T-cell (primary cell): ENCODE results near the gene C20orf173. TPM values are rescaled to one million over a fixed set of nuclear protein-coding genes. Genes with fewer than 3 reads are reported as not detected.

Experiments used
- ATAC-seq, 4 experiments: fragments of 200-7000 bp in 3 of 4; fragments of 150-1000 bp in 1 of 4; cut with Tn5 transposase; replicated peaks in 1 of 4; 1 replicate in 3 of 4; 2 replicates in 1 of 4; pipeline ENCODE4 v1.10.0; 2021; ENCODE audit warnings: moderate library complexity in 3 of 4, mild to moderate bottlenecking in 2 of 4, moderate number of reproducible peaks in 1 of 4
- CTCF ChIA-PET, 2 donors: fragments of 300-600 bp; sonication (Branson Sonifier 250); formaldehyde crosslinking; loops; one replicate each; lab custom pipeline; 2022; ENCODE audit warnings: antibody characterized with exemption in 2 of 2; lab: Charles Lee
- POLR2A ChIA-PET, 2 donors: fragments of 300-600 bp; sonication (Branson Sonifier 250); formaldehyde crosslinking; loops; one replicate each; lab custom pipeline; 2022; ENCODE audit warnings: antibody characterized with exemption in 2 of 2; lab: Charles Lee
- DNase-seq, 35 experiments: peaks; one replicate each; pipeline versions ENCODE4 v3.0.0 to v3.0.0-alpha.2; 2013 to 2023
- H3K27ac ChIP-seq: one replicate; pipeline ENCODE4 v1.5.1; 2013; ENCODE audit warnings: low read length
- H3K27me3 ChIP-seq, 2 experiments: replicated peaks in 1 of 2; 1 replicate in 1 of 2; 2 replicates in 1 of 2; pipeline versions ENCODE4 v1.6.1 to v1.7.0; 2013; ENCODE audit warnings: low read length in 1 of 2, mixed read lengths in 1 of 2; ENCODE audit not compliant: control insufficient read depth in 2 of 2, insufficient read depth in 2 of 2; ENCODE audit errors: extremely low read depth in 1 of 2
- H3K36me3 ChIP-seq, 2 donors: 1 replicate in 1 of 2; 2 replicates in 1 of 2; pipeline versions ENCODE4 v1.6.1 to v1.7.0; 2013; ENCODE audit warnings: low read length in 1 of 2; ENCODE audit not compliant: control insufficient read depth in 2 of 2, insufficient read depth in 1 of 2; ENCODE audit errors: extremely low read depth in 1 of 2
- H3K4me1 ChIP-seq, 2 experiments: 1 replicate in 1 of 2; 2 replicates in 1 of 2; pipeline versions ENCODE4 v1.6.1 to v1.7.0; 2013; ENCODE audit warnings: low read length in 2 of 2, mixed read lengths in 1 of 2; ENCODE audit not compliant: insufficient read depth in 2 of 2, control insufficient read depth in 1 of 2; ENCODE audit errors: extremely low read depth in 1 of 2
- H3K4me3 ChIP-seq, 2 donors: 1 replicate in 1 of 2; 2 replicates in 1 of 2; pipeline versions ENCODE4 v1.5.1 to v1.7.0; 2013; ENCODE audit warnings: mild to moderate bottlenecking in 2 of 2, low read length in 1 of 2, moderate library complexity in 1 of 2; ENCODE audit not compliant: control insufficient read depth in 1 of 2; ENCODE audit errors: extremely low read depth in 1 of 2
- H3K9me3 ChIP-seq: 2 replicates; pipeline ENCODE4 v1.7.0; 2013
- H3K27ac Mint-ChIP-seq, 2 donors: one replicate each; pipeline ENCODE4 v1.8.0; 2020 to 2021; ENCODE audit warnings: mild to moderate bottlenecking in 2 of 2, mixed read lengths in 2 of 2
- H3K27me3 Mint-ChIP-seq, 2 donors: one replicate each; pipeline ENCODE4 v1.8.0; 2021 to 2022; ENCODE audit warnings: mixed read lengths in 2 of 2
- H3K36me3 Mint-ChIP-seq: one replicate; pipeline ENCODE4 v1.8.0; 2021; ENCODE audit warnings: mixed read lengths
- H3K4me1 Mint-ChIP-seq, 3 donors: one replicate each; pipeline ENCODE4 v1.8.0; 2020 to 2022; ENCODE audit warnings: mixed read lengths in 3 of 3, mild to moderate bottlenecking in 1 of 3
- H3K4me3 Mint-ChIP-seq, 3 donors: one replicate each; pipeline ENCODE4 v1.8.0; 2020 to 2022; ENCODE audit warnings: mild to moderate bottlenecking in 3 of 3, mixed read lengths in 3 of 3, moderate library complexity in 3 of 3
- H3K9me3 Mint-ChIP-seq, 3 donors: one replicate each; pipeline ENCODE4 v1.8.0; 2020 to 2022; ENCODE audit warnings: mixed read lengths in 3 of 3
- WGBS: methylation state at CpG from one replicate; pipeline ENCODE4 v1.1.5; 2013; ENCODE audit warnings: missing lambda C conversion rate; ENCODE audit not compliant: insufficient coverage; 5-methylcytosine and 5-hydroxymethylcytosine counted together
- total RNA-seq, 35 experiments: library from RNA in 6 of 35; stranded (reverse) in 6 of 35; fragments of 120-200 nt in 1 of 35; gene quantifications; one replicate each; pipeline versions ENCODE4 v1.2.1 to v1.2.4 and lab custom pipeline; 2013 to 2026

Gene C20orf173
- total RNA-seq, 5 donors from 2014 or later (not counting 1 experiment from before 2014, with no cell fraction given): not detected

- ATAC-seq (no peak), DNase-seq (no peak)
- H3K4me3 ChIP-seq: no peak overlapping the region
- ChIA-PET POLR2A (no interaction called here), CTCF (interaction anchor here in 1 of 2 donors (0.6 kb wide), 1 partner anchor 355 kb away, joined by 3 read pairs; no protein-coding TSS in a partner anchor)
- Mint-ChIP-seq H3K27ac (peak overlapping the region in 1 of 2 donors; percentile 39), H3K4me1 (peaks cover 24 to 34% (median 29%) of the 10 kb centered on the region in 3 donors), H3K4me3 (no peak overlapping the region), H3K27me3 (no peaks in the 10 kb centered on the region), H3K36me3 (peaks cover 56% of the 10 kb centered on the region), H3K9me3 (no peaks in the 10 kb centered on the region)
- WGBS: 100% methylated on average over 9 of the region's 10 CpGs
- H3K27ac ChIP-seq: no peak overlapping the region
- no peaks in the 10 kb centered on the region for H3K9me3 ChIP-seq
- no peaks in the 10 kb centered on the region for H3K27me3 ChIP-seq
- peaks cover 29 to 93% of the 10 kb centered on the region in 2 donors for H3K36me3 ChIP-seq
- H3K4me1 ChIP-seq: peaks cover 0 to 17% of the 10 kb centered on the region in 2 experiments
Observed at GRCh38 chr20:35508493-35509218, 20.8 kb downstream of the C20orf173 start.

- Histone ChIP-seq H3K9me3 (no peaks in the 10 kb centered on the region), H3K36me3 (peaks cover 35 to 100% of the 10 kb centered on the region in 2 donors), H3K27ac (no peak overlapping the region), H3K4me1 (peaks cover 0 to 17% of the 10 kb centered on the region in 2 experiments), H3K4me3 (no peak overlapping the region), H3K27me3 (no peaks in the 10 kb centered on the region)
- Mint-ChIP-seq H3K36me3 (peaks cover 63% of the 10 kb centered on the region), H3K27ac (peak overlapping the region; percentile 59 to 80), H3K27me3 (no peaks in the 10 kb centered on the region), H3K9me3 (no peaks in the 10 kb centered on the region), H3K4me1 (peaks cover 26 to 45% (median 42%) of the 10 kb centered on the region in 3 donors), H3K4me3 (no peak overlapping the region)
- ChIA-PET CTCF (interaction anchor here in 1 of 2 donors (0.6 kb wide), 1 partner anchor 37 kb away, joined by 3 read pairs; no protein-coding TSS in a partner anchor), POLR2A (no interaction called here)
- 80% methylated on average over 5 of the region's 6 CpGs for WGBS
- DNase-seq (no peak), ATAC-seq (peak in 3 of 4 experiments; percentile 66 to 74 (median 66))
Observed at GRCh38 chr20:35506872-35507638, 22.4 kb downstream of the C20orf173 start.

DNA sequence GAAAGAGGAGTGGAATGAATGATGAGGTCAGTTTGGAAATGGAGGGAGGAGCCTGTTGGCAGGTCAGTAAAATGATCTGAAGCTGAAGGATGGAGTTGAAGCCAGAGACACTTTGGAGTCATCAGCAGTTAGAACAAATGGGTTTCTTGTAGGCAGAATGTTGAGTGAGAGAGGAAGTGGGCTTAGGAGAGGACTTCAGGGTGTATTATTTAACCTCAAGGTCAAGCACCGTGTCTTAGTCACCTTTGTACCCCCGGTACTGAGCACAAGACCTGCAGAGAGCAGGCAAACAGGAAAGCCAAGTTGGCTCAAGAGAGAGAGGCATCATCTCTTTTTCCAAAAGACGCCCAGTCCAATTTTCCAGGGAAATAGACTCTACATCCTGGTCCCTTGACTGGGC is 23.3 kb downstream of the C20orf173 start:
- Histone ChIP-seq H3K9me3 (no peaks in the 10 kb centered on the region), H3K27ac (peak overlapping the region; percentile 23), H3K36me3 (peaks cover 42 to 100% of the 10 kb centered on the region in 2 donors), H3K4me1 (peaks cover 0 to 17% of the 10 kb centered on the region in 2 experiments), H3K4me3 (no peak overlapping the region), H3K27me3 (no peaks in the 10 kb centered on the region)
- 63% methylated on average over 2 of the region's 3 CpGs for whole genome bisulfite sequencing
- peaks cover 26 to 48% (median 43%) of the 10 kb centered on the region in 3 donors for H3K4me1 Mint-ChIP-seq
- peak overlapping the region in 1 of 3 donors; percentile 33 for H3K4me3 Mint-ChIP-seq
- peak overlapping the region; percentile 80 to 82 for H3K27ac Mint-ChIP-seq
- H3K9me3 Mint-ChIP-seq: no peaks in the 10 kb centered on the region
- DNase-seq: no peak
- ChIA-PET POLR2A (no interaction called here), CTCF (no interaction called here)
- no peaks in the 10 kb centered on the region for H3K27me3 Mint-ChIP-seq
- ATAC-seq: no peak
- H3K36me3 Mint-ChIP-seq: peaks cover 61% of the 10 kb centered on the region

- no peak overlapping the region for H3K27ac ChIP-seq
- no peak overlapping the region for H3K4me3 ChIP-seq
- peaks cover 26 to 48% (median 43%) of the 10 kb centered on the region in 3 donors for H3K4me1 Mint-ChIP-seq
- no peaks in the 10 kb centered on the region for H3K9me3 Mint-ChIP-seq
- H3K27me3 Mint-ChIP-seq: no peaks in the 10 kb centered on the region
- no peak for ATAC-seq
- WGBS: 94% methylated on average over 3 of the region's 5 CpGs
- POLR2A ChIA-PET: interaction anchor here in 1 of 2 donors (0.6 kb wide), 1 partner anchor 152 kb away, joined by 3 read pairs; no protein-coding TSS in a partner anchor
- no peaks in the 10 kb centered on the region for H3K9me3 ChIP-seq
- H3K36me3 ChIP-seq: peaks cover 42 to 100% of the 10 kb centered on the region in 2 donors
- H3K4me1 ChIP-seq: peaks cover 0 to 17% of the 10 kb centered on the region in 2 experiments
- H3K27me3 ChIP-seq: no peaks in the 10 kb centered on the region
- CTCF ChIA-PET: no interaction called here
- peaks cover 67% of the 10 kb centered on the region for H3K36me3 Mint-ChIP-seq
- no peak overlapping the region for H3K4me3 Mint-ChIP-seq
- peak overlapping the region; percentile 42 to 80 for H3K27ac Mint-ChIP-seq
- no peak for DNase-seq
Observed at GRCh38 chr20:35504751-35505150, 24.7 kb downstream of the C20orf173 start.

GRCh38 chr20:35503841-35504561 is 25.5 kb downstream of the C20orf173 start:
- WGBS: 98% methylated on average over 16 of the region's 16 CpGs
- Histone ChIP-seq H3K36me3 (peaks cover 38 to 100% of the 10 kb centered on the region in 2 donors), H3K4me1 (peaks cover 0 to 17% of the 10 kb centered on the region in 2 experiments), H3K9me3 (no peaks in the 10 kb centered on the region), H3K4me3 (no peak overlapping the region), H3K27me3 (no peaks in the 10 kb centered on the region), H3K27ac (no peak overlapping the region)
- no peak for ATAC-seq
- no peak overlapping the region for H3K4me3 Mint-ChIP-seq
- peaks cover 26 to 48% (median 43%) of the 10 kb centered on the region in 3 donors for H3K4me1 Mint-ChIP-seq
- CTCF ChIA-PET: no interaction called here
- H3K9me3 Mint-ChIP-seq: no peaks in the 10 kb centered on the region
- DNase-seq: no peak
- no peaks in the 10 kb centered on the region for H3K27me3 Mint-ChIP-seq
- POLR2A ChIA-PET: interaction anchor here in 1 of 2 donors (0.6 to 1.1 kb wide), 3 partner anchors 12 to 153 kb away, joined by 3 read pairs; no protein-coding TSS in a partner anchor
- peak overlapping the region; percentile 64 to 65 for H3K27ac Mint-ChIP-seq
- H3K36me3 Mint-ChIP-seq: peaks cover 71% of the 10 kb centered on the region
